Peyer's patch (tissue), 4 donors: ENCODE measurements around the gene SULT2A1. TPM values are rescaled to one million over a fixed set of nuclear protein-coding genes. Genes with fewer than 3 reads are reported as not detected.

Source experiments
- DNase-seq, 3 donors: peaks; one replicate each; pipeline ENCODE4 v3.0.0-alpha.2; 2017 to 2019
- H3K27ac ChIP-seq, 4 donors: fragments of 200-600 bp; sonication (generic); one replicate each; pipeline ENCODE4 v1.5.1; 2016 to 2019
- H3K27me3 ChIP-seq, 2 donors: fragments of 200-600 bp; sonication (generic); one replicate each; pipeline ENCODE4 v1.5.1; 2019
- H3K36me3 ChIP-seq, 3 donors: fragments of 200-600 bp; sonication (generic); one replicate each; pipeline ENCODE4 v1.5.1; 2016 to 2019
- H3K4me1 ChIP-seq, 4 donors: fragments of 200-600 bp; sonication (generic); one replicate each; pipeline ENCODE4 v1.5.1; 2016 to 2019
- H3K4me3 ChIP-seq, 4 donors: fragments of 200-600 bp; sonication (generic); 1 replicate in 3 of 4; 2 replicates in 1 of 4; pipeline ENCODE4 v1.5.1; 2016 to 2019; ENCODE audit warnings: mild to moderate bottlenecking in 1 of 4
- H3K9me3 ChIP-seq, 4 donors: fragments of 200-600 bp; sonication (generic); one replicate each; pipeline ENCODE4 v1.5.1; 2016 to 2019; ENCODE audit warnings: mild to moderate bottlenecking in 1 of 4
- POLR2A ChIP-seq, 2 donors: fragments of 450-650 bp; IDR thresholded peaks; one replicate each; pipeline ENCODE4 v1.5.1; 2017; ENCODE audit warnings: antibody characterized with exemption in 2 of 2, mild to moderate bottlenecking in 2 of 2, moderate library complexity in 2 of 2
- total RNA-seq, 4 donors: library from RNA; depleted of rRNA; stranded (reverse); fragments of >200 nt; gene quantifications; one replicate each; pipeline ENCODE4 v1.1.0, GENCODE V29; 2016
- TF ChIP-seq, protein P1 (sequence below), 6 experiments: fragments of 450-650 bp in 4 of 6; fragments of 200-600 bp in 2 of 6; sonication (generic) in 1 of 6; IDR thresholded peaks; one replicate each; pipeline ENCODE4 v1.5.1; 2017 to 2019; ENCODE audit warnings: antibody characterized with exemption in 6 of 6, mild to moderate bottlenecking in 3 of 6, moderate library complexity in 1 of 6

The SULT2A1 gene
- total RNA-seq, 4 donors from 2014 or later = 22.3 to 126 (median 55.8) TPM; not detected in 1

GRCh38 chr19:47897861-47898260, 11.7 kb upstream of the SULT2A1 start:
- Histone ChIP-seq H3K9me3 (no peaks in the 10 kb centered on the region), H3K27me3 (no peaks in the 10 kb centered on the region), H3K36me3 (no peaks in the 10 kb centered on the region), H3K4me1 (peaks cover 0 to 3% (median 0%) of the 10 kb centered on the region in 4 donors), H3K27ac (no peak overlapping the region), H3K4me3 (no peak overlapping the region)
- no peak for DNase-seq
- TF ChIP-seq, protein P1, sequence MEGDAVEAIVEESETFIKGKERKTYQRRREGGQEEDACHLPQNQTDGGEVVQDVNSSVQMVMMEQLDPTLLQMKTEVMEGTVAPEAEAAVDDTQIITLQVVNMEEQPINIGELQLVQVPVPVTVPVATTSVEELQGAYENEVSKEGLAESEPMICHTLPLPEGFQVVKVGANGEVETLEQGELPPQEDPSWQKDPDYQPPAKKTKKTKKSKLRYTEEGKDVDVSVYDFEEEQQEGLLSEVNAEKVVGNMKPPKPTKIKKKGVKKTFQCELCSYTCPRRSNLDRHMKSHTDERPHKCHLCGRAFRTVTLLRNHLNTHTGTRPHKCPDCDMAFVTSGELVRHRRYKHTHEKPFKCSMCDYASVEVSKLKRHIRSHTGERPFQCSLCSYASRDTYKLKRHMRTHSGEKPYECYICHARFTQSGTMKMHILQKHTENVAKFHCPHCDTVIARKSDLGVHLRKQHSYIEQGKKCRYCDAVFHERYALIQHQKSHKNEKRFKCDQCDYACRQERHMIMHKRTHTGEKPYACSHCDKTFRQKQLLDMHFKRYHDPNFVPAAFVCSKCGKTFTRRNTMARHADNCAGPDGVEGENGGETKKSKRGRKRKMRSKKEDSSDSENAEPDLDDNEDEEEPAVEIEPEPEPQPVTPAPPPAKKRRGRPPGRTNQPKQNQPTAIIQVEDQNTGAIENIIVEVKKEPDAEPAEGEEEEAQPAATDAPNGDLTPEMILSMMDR (IDR thresholded peaks at IDR 0.05) = no peak
- TF ChIP-seq POLR2A (IDR thresholded peaks at IDR 0.05) = no peak

DNA sequence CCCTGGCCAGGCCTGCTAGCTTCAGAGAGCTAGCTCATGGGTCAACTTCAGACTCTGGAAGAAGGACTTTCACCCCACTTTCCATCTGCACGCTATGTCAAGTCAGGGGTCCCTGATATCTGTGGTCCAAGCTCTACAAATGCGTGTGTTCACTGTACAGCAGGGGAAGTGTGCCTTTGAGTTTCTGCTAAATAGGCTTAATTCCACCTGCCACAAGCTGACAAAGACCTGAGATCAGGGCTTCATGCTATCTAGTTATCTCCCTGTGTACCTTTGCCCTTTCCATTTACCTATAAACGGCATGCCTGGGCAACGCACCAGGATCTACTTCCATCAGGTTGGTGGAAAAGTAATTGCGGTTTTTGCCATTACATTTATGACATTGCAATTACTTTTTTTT, 10.7 kb upstream of the SULT2A1 start:
- Histone ChIP-seq H3K27ac (peak overlapping the region in 2 of 4 donors; percentile 61 to 64), H3K4me1 (peaks cover 0 to 3% (median 0%) of the 10 kb centered on the region in 4 donors), H3K27me3 (no peaks in the 10 kb centered on the region), H3K4me3 (no peak overlapping the region), H3K36me3 (no peaks in the 10 kb centered on the region), H3K9me3 (no peaks in the 10 kb centered on the region)
- no peak for TF ChIP-seq POLR2A (IDR thresholded peaks at IDR 0.05)
- TF ChIP-seq, protein P1 (IDR thresholded peaks at IDR 0.05) = no peak
- peak in 2 of 3 donors; percentile 65 to 69 for DNase-seq

DNA sequence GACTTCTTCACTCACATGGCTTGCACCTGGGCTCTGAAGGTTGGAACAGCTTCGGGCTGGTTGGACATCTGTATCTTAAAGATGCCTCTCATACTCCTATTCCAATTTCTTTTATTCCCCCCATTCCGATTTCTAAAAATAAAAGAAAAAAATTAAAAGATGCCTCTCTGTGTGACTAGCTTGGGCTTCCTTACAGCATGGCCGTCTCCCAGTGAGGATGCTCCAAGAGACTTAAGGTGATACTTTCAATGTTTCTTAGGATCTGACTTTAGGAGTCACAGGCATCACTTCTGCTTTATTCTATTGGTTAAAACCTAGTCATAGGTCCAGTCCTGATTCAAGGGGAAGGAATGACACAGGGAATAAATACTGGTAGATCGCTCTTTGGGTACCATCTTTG, 9.9 kb upstream of the SULT2A1 start:
- DNase-seq = no peak
- Histone ChIP-seq H3K27me3 (no peaks in the 10 kb centered on the region), H3K27ac (peak overlapping the region in 1 of 4 donors; percentile 64), H3K4me3 (no peak overlapping the region), H3K4me1 (peaks cover 0 to 8% (median 0%) of the 10 kb centered on the region in 4 donors), H3K9me3 (no peaks in the 10 kb centered on the region), H3K36me3 (no peaks in the 10 kb centered on the region)
- no peak for TF ChIP-seq POLR2A (IDR thresholded peaks at IDR 0.05)
- TF ChIP-seq, protein P1 (IDR thresholded peaks at IDR 0.05) = no peak

- Histone ChIP-seq H3K27ac (no peak overlapping the region), H3K4me3 (no peak overlapping the region), H3K9me3 (no peaks in the 10 kb centered on the region), H3K36me3 (no peaks in the 10 kb centered on the region), H3K4me1 (peaks cover 0 to 8% (median 0%) of the 10 kb centered on the region in 4 donors), H3K27me3 (no peaks in the 10 kb centered on the region)
- TF ChIP-seq POLR2A (IDR thresholded peaks at IDR 0.05) = no peak
- TF ChIP-seq, protein P1 (IDR thresholded peaks at IDR 0.05) = no peak
- DNase-seq = no peak
These were observed 9.2 kb upstream of the SULT2A1 start for GRCh38 chr19:47895165-47895782.

DNA sequence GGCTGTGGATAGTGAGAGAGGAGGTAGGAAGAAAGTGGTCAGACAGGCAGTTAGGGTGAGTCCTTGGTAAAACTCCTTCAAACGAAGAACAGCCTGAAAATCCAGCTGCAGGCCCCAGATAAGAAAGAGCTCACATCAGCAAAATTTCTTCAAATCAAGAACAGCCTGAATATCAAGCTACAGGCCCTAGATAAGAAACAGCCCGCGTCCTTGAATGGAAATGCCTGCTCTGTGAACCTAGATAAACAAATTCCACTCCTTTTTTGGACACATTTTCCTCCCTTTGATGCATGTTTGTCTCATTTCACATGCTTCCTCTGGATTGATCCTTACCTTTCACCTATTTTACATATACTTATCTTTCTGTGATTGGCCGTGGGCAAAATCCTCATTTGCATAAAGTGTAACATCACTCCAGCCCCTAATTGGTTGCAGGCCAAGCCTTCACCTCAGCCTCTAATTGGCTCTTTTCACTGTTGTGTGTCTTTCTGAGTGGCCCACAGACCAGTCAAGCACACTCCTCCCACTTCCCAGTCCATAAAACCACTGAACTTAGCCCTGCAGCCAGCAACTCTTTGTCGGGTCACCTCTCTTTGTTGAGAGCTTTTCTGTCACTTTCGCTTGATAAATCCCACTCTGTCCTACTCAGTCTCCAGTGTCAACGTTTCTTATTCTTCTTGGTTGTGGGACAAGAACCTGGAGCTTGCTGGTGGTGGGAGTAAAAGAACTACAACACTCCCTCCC, 6.0 kb upstream of the SULT2A1 start:
- no peak overlapping the region for H3K4me3 ChIP-seq
- peaks cover 0 to 8% (median 0%) of the 10 kb centered on the region in 4 donors for H3K4me1 ChIP-seq
- H3K27ac ChIP-seq = peak overlapping the region in 3 of 4 donors; percentile 16 to 56 (median 41)
- H3K9me3 ChIP-seq = no peaks in the 10 kb centered on the region
- DNase-seq = peak in 1 of 3 donors; percentile 58
- H3K27me3 ChIP-seq = no peaks in the 10 kb centered on the region
- no peaks in the 10 kb centered on the region for H3K36me3 ChIP-seq
- TF ChIP-seq, protein P1 (IDR thresholded peaks at IDR 0.05) = no peak
- TF ChIP-seq POLR2A (IDR thresholded peaks at IDR 0.05) = peak in 1 of 2 donors; percentile 59
